Measurements from ENCODE around the gene TMPRSS4.
"Not testable (repeated sequence)": the region's sequence is repeated elsewhere in the genome, so short reads cannot be mapped to it uniquely, and the experiment has no call there.

Gene TMPRSS4

GRCh38 chr11:118057251-118058145, 19.4 kb upstream of the TMPRSS4 start:
- no peak for DNase-seq

GRCh38 chr11:118058311-118059245, 18.3 kb upstream of the TMPRSS4 start:
- no peak for DNase-seq

GRCh38 chr11:118059246-118059940, 17.5 kb upstream of the TMPRSS4 start:
- DNase-seq = no peak

GRCh38 chr11:118060081-118060661, 16.7 kb upstream of the TMPRSS4 start:
- no peak for DNase-seq

GRCh38 chr11:118060869-118061268, 16.0 kb upstream of the TMPRSS4 start:
- no peak for DNase-seq

- DNase-seq = no peak
Measured at GRCh38 chr11:118061586-118062125, 15.2 kb upstream of the TMPRSS4 start.

GRCh38 chr11:118062181-118062580, 14.7 kb upstream of the TMPRSS4 start:
- not testable (repeated sequence) for DNase-seq

- DNase-seq = not testable (repeated sequence)
Measured at GRCh38 chr11:118062631-118063030, 14.2 kb upstream of the TMPRSS4 start.

GRCh38 chr11:118064956-118065355, 11.9 kb upstream of the TMPRSS4 start:
- no peak for DNase-seq

- no peak for DNase-seq
Measured at GRCh38 chr11:118065384-118065783, 11.5 kb upstream of the TMPRSS4 start.

GRCh38 chr11:118067006-118067405, 9.9 kb upstream of the TMPRSS4 start:
- no peak for DNase-seq

GRCh38 chr11:118068206-118068944, 8.5 kb upstream of the TMPRSS4 start:
- DNase-seq = no peak

- DNase-seq = no peak
Measured at GRCh38 chr11:118068945-118069612, 7.8 kb upstream of the TMPRSS4 start.

- no peak for DNase-seq
Measured at GRCh38 chr11:118071416-118072030, 5.4 kb upstream of the TMPRSS4 start.

GRCh38 chr11:118073554-118073953, 3.3 kb upstream of the TMPRSS4 start:
- DNase-seq = no peak

- DNase-seq = no peak
Measured at GRCh38 chr11:118074091-118074685, 2.7 kb upstream of the TMPRSS4 start.

- DNase-seq = no peak
Measured at GRCh38 chr11:118074785-118075184, 2.1 kb upstream of the TMPRSS4 start.

- DNase-seq = no peak
Measured at GRCh38 chr11:118078911-118079411, 2.1 kb downstream of the TMPRSS4 start.

- DNase-seq = no peak
Measured at GRCh38 chr11:118079491-118079890, 2.6 kb downstream of the TMPRSS4 start.

- no peak for DNase-seq
Measured at GRCh38 chr11:118080296-118080695, 3.4 kb downstream of the TMPRSS4 start.

Measured in activated CD4-positive, alpha-beta T cell treated with anti-CD3 and anti-CD28 coated beads for 48 hours (primary cell).